ENCODE measurements around the gene MS4A6A. TPM values are rescaled to one million over a fixed set of nuclear protein-coding genes. Genes with fewer than 3 reads are reported as not detected.
"Not testable (repeated sequence)": the region's sequence is repeated elsewhere in the genome, so short reads cannot be mapped to it uniquely, and the experiment has no call there.

MS4A6A gene
- total RNA-seq, 8 experiments from 2014 or later = 0.13 to 1.6 (median 0.36) TPM; not detected in 3

DNA sequence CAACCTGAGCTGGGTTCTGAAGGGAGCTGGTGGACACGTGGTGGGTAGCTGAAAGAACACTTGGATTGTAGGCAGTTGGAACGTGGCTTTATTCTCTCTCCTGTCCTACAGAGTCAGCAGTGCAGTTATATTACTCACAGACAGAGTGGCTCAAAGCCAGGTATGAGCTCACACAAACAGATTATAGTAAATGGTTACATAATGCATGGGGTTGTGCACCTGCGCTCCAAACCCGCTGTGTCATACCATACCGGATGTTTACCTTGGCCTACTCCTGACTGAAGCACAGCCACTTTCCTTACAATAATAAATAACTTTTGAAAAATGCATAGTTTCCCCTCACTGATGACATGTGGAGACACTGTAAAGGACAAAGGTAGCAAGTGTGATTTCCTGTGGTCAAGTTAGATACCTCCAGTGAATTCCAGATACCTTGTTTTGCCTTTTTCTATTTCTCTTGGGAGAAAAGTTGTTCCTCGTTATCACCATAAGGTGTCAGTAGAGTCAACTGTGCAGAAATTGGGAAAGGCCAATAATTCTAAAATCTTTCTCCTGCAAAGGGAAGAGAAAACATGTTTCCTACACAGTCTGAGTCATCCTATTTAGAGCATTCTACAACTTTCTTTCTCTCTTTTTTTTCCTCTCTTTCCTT is 13.5 kb downstream of the MS4A6A start:
- Histone ChIP-seq H3K4me3 (no peak overlapping the region), H3K27ac (no peak overlapping the region), H3K4me1 (replicated peaks in 1 of 2) (no peaks in the 10 kb centered on the region)
- peak in 2 of 8 experiments; percentile 45 to 66 for ATAC-seq (replicated peaks in 6 of 8)
- WGBS, 10 experiments = 13 to 100% (median 68%) methylated on average over 1 to 6 of the region's 6 CpGs
- in situ Hi-C loops (cut with MboI; ENCODE audit: low pct_unique_long_range_greater_than_20kb in 2 of 9, low sequenced_read_pairs in 9 of 9, unreplicated experiment in 9 of 9) = no loop called here

GRCh38 chr11:60168306-60168705 is 14.6 kb downstream of the MS4A6A start:
- no peaks in the 10 kb centered on the region for H3K4me1 ChIP-seq (replicated peaks in 1 of 2)
- no peak overlapping the region for H3K4me3 ChIP-seq
- ATAC-seq (replicated peaks in 6 of 8) = no peak
- no peak overlapping the region for H3K27ac ChIP-seq
- in situ Hi-C loops (cut with MboI; ENCODE audit: low pct_unique_long_range_greater_than_20kb in 2 of 9, low sequenced_read_pairs in 9 of 9, unreplicated experiment in 9 of 9) = no loop called here
- 30 to 100% (median 65%) methylated on average over 1 to 4 of the region's 6 CpGs; no CpG with 5 or more reads in 4 of the 10 experiments for WGBS, 10 experiments

DNA sequence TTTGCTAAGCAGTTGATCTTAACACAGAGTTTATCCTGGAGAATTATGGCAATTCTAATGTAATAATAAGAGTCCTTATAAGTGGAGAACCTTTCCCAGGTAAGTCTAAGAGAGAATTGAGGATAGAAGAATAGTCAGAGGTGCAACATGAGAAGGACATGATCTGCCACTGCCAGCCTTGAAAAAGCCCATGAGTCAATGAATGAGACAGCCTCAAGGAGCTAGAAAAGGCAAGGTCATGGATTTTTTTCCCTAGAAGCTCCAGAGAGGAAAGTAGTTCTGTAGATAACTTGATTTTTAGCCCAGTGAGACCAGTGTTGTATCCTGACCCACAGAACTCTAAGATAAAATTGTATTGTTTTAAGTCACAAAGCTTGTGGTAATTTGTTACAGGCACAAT is 16.9 kb downstream of the MS4A6A start:
- Histone ChIP-seq H3K27ac (no peak overlapping the region), H3K4me3 (no peak overlapping the region), H3K4me1 (replicated peaks in 1 of 2) (no peaks in the 10 kb centered on the region)
- no peak for ATAC-seq (replicated peaks in 6 of 8)
- in situ Hi-C loops (cut with MboI; ENCODE audit: low pct_unique_long_range_greater_than_20kb in 2 of 9, low sequenced_read_pairs in 9 of 9, unreplicated experiment in 9 of 9) = no loop called here

GRCh38 chr11:60165538-60165937 is 17.3 kb downstream of the MS4A6A start:
- 0 to 95% (median 73%) methylated on average over 1 to 2 of the region's 2 CpGs for WGBS, 10 experiments
- Histone ChIP-seq H3K27ac (no peak overlapping the region), H3K4me3 (no peak overlapping the region), H3K4me1 (replicated peaks in 1 of 2) (no peaks in the 10 kb centered on the region)
- ATAC-seq (replicated peaks in 6 of 8) = no peak
- in situ Hi-C loops (cut with MboI; ENCODE audit: low pct_unique_long_range_greater_than_20kb in 2 of 9, low sequenced_read_pairs in 9 of 9, unreplicated experiment in 9 of 9) = no loop called here

DNA sequence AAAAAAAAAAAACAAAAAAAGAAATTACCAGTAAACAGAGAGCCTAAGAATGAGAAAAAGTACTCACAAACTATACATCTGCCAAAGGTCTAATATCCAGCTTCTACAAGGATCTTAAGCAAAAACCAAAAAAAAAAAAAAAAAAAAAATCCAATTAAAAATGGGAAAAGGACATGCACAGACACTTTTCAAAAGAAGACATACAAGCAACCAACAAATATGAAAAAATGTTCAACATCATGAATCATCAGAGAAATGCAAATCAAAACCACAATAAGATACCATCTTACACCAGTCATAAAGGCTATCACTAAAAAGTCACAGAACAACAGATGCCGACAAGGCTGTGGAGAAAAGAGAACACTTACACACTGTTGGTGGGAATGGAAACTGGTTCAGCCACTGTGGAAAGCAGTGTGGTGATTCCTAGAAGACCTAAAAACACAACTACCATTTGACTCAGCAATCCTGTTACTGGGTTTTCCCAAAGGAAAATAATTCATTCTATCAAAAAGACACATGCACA is 18.3 kb downstream of the MS4A6A start:
- Histone ChIP-seq H3K4me3 (no peak overlapping the region), H3K27ac (no peak overlapping the region), H3K4me1 (replicated peaks in 1 of 2) (no peaks in the 10 kb centered on the region)
- in situ Hi-C loops (cut with MboI; ENCODE audit: low pct_unique_long_range_greater_than_20kb in 2 of 9, low sequenced_read_pairs in 9 of 9, unreplicated experiment in 9 of 9) = no loop called here
- ATAC-seq (replicated peaks in 6 of 8) = no peak
- 0 to 100% (median 86%) methylated on average over 1 of the region's 1 CpG; no CpG with 5 or more reads in 3 of the 10 experiments for WGBS, 10 experiments

- ATAC-seq (replicated peaks in 6 of 8) = no peak
- Histone ChIP-seq H3K4me3 (no peak overlapping the region), H3K27ac (no peak overlapping the region), H3K4me1 (replicated peaks in 1 of 2) (no peaks in the 10 kb centered on the region)
- in situ Hi-C loops (cut with MboI; ENCODE audit: low pct_unique_long_range_greater_than_20kb in 2 of 9, low sequenced_read_pairs in 9 of 9, unreplicated experiment in 9 of 9) = no loop called here
- WGBS, 10 experiments = 0 to 89% (median 75%) methylated on average over 1 to 4 of the region's 4 CpGs
Measured at GRCh38 chr11:60161766-60162165, 21.1 kb downstream of the MS4A6A start.

DNA sequence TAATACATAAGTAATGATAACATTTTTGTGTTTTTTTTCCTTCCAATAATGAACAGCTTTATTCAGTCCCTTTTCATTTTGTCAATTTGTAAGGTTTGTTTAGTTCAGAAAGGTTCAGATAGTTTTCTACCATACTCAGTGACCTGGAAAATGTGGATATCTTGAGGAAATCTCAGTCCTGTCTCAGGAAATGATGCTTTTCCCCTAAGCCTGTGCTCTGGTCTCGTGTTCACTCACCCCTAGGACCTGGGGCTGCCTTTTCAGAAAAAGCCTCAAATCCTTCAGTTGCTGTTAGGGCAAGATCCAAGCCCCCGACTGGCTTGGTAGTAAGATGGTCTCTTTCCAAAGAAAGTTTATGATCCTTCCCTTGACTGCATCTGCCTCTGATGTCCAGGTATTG is 21.8 kb downstream of the MS4A6A start:
- Histone ChIP-seq H3K4me3 (no peak overlapping the region), H3K4me1 (replicated peaks in 1 of 2) (no peaks in the 10 kb centered on the region), H3K27ac (no peak overlapping the region)
- ATAC-seq (replicated peaks in 6 of 8) = no peak
- WGBS, 10 experiments = 0 to 88% (median 67%) methylated on average over 1 to 2 of the region's 2 CpGs; no CpG with 5 or more reads in 4 of the 10 experiments
- in situ Hi-C loops (cut with MboI; ENCODE audit: low pct_unique_long_range_greater_than_20kb in 2 of 9, low sequenced_read_pairs in 9 of 9, unreplicated experiment in 9 of 9) = no loop called here

DNA sequence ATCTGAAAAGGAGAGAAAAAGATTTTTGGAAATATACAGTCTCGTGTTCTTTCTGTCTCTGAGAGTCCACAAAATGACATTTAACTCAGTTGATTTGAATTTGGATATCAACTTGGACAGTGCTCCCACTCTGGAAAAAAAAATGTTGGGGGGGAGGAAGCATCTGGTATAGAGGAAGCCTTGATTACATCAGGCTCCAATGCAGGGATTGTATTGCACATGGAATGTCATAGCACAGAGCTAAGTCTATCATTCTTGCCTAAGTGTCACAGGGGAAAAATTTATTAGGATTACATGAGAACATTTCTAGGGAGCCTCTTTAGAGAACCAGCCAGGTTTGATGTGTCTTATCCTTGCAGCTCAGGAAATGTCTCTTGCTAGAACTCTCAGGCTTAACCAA is 23.0 kb downstream of the MS4A6A start:
- 0 to 63% (median 25%) methylated on average over 1 of the region's 1 CpG; no CpG with 5 or more reads in 4 of the 10 experiments for WGBS, 10 experiments
- in situ Hi-C loops (cut with MboI; ENCODE audit: low pct_unique_long_range_greater_than_20kb in 2 of 9, low sequenced_read_pairs in 9 of 9, unreplicated experiment in 9 of 9) = no loop called here
- H3K4me1 ChIP-seq (replicated peaks in 1 of 2) = no peaks in the 10 kb centered on the region
- no peak overlapping the region for H3K4me3 ChIP-seq
- no peak overlapping the region for H3K27ac ChIP-seq
- peak in 2 of 8 experiments; percentile 43 to 49 for ATAC-seq (replicated peaks in 6 of 8)

GRCh38 chr11:60159284-60159683 is 23.6 kb downstream of the MS4A6A start:
- in situ Hi-C loops (cut with MboI; ENCODE audit: low pct_unique_long_range_greater_than_20kb in 2 of 9, low sequenced_read_pairs in 9 of 9, unreplicated experiment in 9 of 9) = no loop called here
- 0 to 85% (median 38%) methylated on average over 2 of the region's 2 CpGs; no CpG with 5 or more reads in 4 of the 10 experiments for WGBS, 10 experiments
- Histone ChIP-seq H3K4me1 (replicated peaks in 1 of 2) (no peaks in the 10 kb centered on the region), H3K27ac (no peak overlapping the region), H3K4me3 (no peak overlapping the region)
- no peak for ATAC-seq (replicated peaks in 6 of 8)

DNA sequence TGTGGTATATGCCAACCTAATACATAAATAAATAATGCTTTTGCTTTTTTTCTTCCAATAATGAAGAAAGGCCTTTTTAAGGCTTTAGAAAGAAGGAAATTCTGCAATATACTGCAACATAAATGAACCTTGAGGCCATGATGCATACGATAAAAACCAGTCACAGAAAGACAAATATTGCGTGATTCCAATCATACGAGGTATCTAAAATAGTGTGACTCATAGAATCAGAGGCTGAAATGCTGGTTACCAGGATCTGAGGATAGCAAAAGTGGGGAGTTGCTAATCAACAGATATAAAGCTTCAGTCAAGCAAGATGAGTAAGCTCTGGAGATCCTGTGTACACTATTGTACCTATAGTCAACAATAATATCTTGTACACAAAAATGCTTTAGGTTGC is 24.2 kb downstream of the MS4A6A start:
- WGBS, 10 experiments = 29 to 100% (median 55%) methylated on average over 1 to 3 of the region's 3 CpGs; no CpG with 5 or more reads in 3 of the 10 experiments
- in situ Hi-C loops (cut with MboI; ENCODE audit: low pct_unique_long_range_greater_than_20kb in 2 of 9, low sequenced_read_pairs in 9 of 9, unreplicated experiment in 9 of 9) = no loop called here

GRCh38 chr11:60155931-60156330 is 27.0 kb downstream of the MS4A6A start:
- in situ Hi-C loops (cut with MboI; ENCODE audit: low pct_unique_long_range_greater_than_20kb in 2 of 9, low sequenced_read_pairs in 9 of 9, unreplicated experiment in 9 of 9) = no loop called here
- no peak for ATAC-seq (replicated peaks in 6 of 8)
- Histone ChIP-seq H3K4me3 (no peak overlapping the region), H3K27ac (no peak overlapping the region), H3K4me1 (replicated peaks in 1 of 2) (no peaks in the 10 kb centered on the region)
- 17 to 95% (median 83%) methylated on average over 2 to 3 of the region's 3 CpGs; no CpG with 5 or more reads in 1 of the 10 experiments for WGBS, 10 experiments

More for the DNA sequence above, 24.2 kb downstream of the MS4A6A start:
- Histone ChIP-seq H3K4me1 (replicated peaks in 1 of 2) (no peaks in the 10 kb centered on the region), H3K4me3 (no peak overlapping the region), H3K27ac (no peak overlapping the region)
- no peak for ATAC-seq (replicated peaks in 6 of 8)

DNA sequence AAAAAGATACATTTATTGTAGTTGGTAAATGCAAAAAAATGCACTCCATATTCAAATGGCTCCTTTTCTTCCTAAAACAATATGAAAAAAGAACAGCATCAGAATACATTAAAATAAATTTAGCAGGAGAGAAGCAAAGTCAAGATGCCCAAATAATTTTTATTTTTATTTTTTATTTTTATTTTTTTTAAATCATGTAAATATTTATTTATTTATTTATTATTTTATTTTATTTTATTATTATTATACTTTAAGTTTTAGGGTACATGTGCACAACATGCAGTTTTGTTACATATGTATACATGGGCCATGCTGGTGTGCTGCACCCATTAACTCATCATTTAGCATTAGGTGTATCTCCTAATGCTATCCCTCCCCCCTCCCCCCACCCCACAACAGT is 30.2 kb downstream of the MS4A6A start:
- in situ Hi-C loops (cut with MboI; ENCODE audit: low pct_unique_long_range_greater_than_20kb in 2 of 9, low sequenced_read_pairs in 9 of 9, unreplicated experiment in 9 of 9) = not testable (repeated sequence)

DNA sequence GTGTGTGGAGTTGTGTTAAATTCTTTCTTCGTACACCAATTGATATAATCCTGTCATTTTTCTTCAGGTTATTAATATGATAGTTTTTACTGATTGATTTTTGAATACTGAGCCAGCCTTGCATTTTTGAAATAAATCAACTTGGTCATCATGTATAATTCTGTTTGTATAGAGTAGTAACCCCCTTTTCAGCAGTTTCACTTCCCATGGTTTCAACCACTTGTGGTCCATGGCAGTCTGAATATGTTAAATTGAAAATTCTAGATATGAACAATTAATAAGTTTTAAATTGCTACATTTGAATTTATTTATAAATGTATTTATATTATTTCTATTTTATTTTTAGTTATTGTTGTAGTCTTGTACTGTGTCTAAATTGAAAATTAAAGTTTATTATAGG is 32.6 kb downstream of the MS4A6A start:
- H3K27ac ChIP-seq = no peak overlapping the region
- H3K4me1 ChIP-seq (replicated peaks in 1 of 2) = no peaks in the 10 kb centered on the region
- no peak for ATAC-seq (replicated peaks in 6 of 8)
- 0 to 78% (median 41%) methylated on average over 1 of the region's 1 CpG; no CpG with 5 or more reads in 2 of the 10 experiments for WGBS, 10 experiments
- in situ Hi-C loops (cut with MboI; ENCODE audit: low pct_unique_long_range_greater_than_20kb in 2 of 9, low sequenced_read_pairs in 9 of 9, unreplicated experiment in 9 of 9) = no loop called here
- H3K4me3 ChIP-seq = no peak overlapping the region

More for the DNA sequence above, 30.2 kb downstream of the MS4A6A start:
- not testable (repeated sequence) for H3K27ac ChIP-seq; ATAC-seq (replicated peaks in 6 of 8); H3K4me1 ChIP-seq (replicated peaks in 1 of 2); H3K4me3 ChIP-seq

- no peak for ATAC-seq (replicated peaks in 6 of 8)
- H3K4me1 ChIP-seq (replicated peaks in 1 of 2) = no peaks in the 10 kb centered on the region
- in situ Hi-C loops (cut with MboI; ENCODE audit: low pct_unique_long_range_greater_than_20kb in 2 of 9, low sequenced_read_pairs in 9 of 9, unreplicated experiment in 9 of 9) = loop anchor here in 3 of 9 experiments (25.0 kb wide), 2 partner anchors 92 to 333 kb away; partner anchors contain the start of genes MRPL16 (in 2 of the 3) and MS4A4E (in 1 of the 3)
- H3K27ac ChIP-seq = no peak overlapping the region
- WGBS, 10 experiments = 0 to 100% (median 52%) methylated on average over 1 to 3 of the region's 3 CpGs; no CpG with 5 or more reads in 1 of the 10 experiments
- no peak overlapping the region for H3K4me3 ChIP-seq
Measured at GRCh38 chr11:60145677-60146076, 37.2 kb downstream of the MS4A6A start.
